Lower leg skin (tissue), 4 donors: ENCODE measurements around the gene PAK6. TPM values are rescaled to one million over a fixed set of nuclear protein-coding genes. Genes with fewer than 3 reads are reported as not detected.

ENCODE experiments used
- DNase-seq, 2 donors: peaks; one replicate each; pipeline ENCODE4 v3.0.0-alpha.2; 2019; ENCODE audit warnings: low spot score in 2 of 2
- H3K4me3 ChIP-seq: fragments of 200-600 bp; sonication (generic); 2 replicates; pipeline ENCODE4 v1.5.1; 2017; ENCODE audit warnings: mild to moderate bottlenecking, low read depth; ENCODE audit not compliant: poor library complexity, severe bottlenecking
- POLR2A ChIP-seq, 2 donors: fragments of 450-650 bp; IDR thresholded peaks; one replicate each; pipeline ENCODE4 v1.6.1; 2016 to 2017; ENCODE audit warnings: antibody characterized with exemption in 2 of 2, mild to moderate bottlenecking in 1 of 2, moderate library complexity in 1 of 2
- WGBS, 2 donors: methylation state at CpG; one replicate each; pipeline ENCODE4 v1.1.5; 2018; 5-methylcytosine and 5-hydroxymethylcytosine counted together
- intact Hi-C: fragments of 100-400 bp; cut with DNase I; formaldehyde crosslinking; loops from one replicate; pipeline ENCODE4 v1.15.0; 2023; ENCODE audit warnings: low total_unique reads
- total RNA-seq, 4 donors: library from RNA; depleted of rRNA; stranded (reverse); fragments of >200 nt; gene quantifications; one replicate each; pipeline ENCODE4 v1.1.0, GENCODE V29; 2016
- TF ChIP-seq, protein P1 (sequence below), 3 donors: fragments of 450-650 bp; IDR thresholded peaks; one replicate each; pipeline ENCODE4 v1.5.1; 2016; ENCODE audit warnings: antibody characterized with exemption in 3 of 3, mild to moderate bottlenecking in 3 of 3, moderate library complexity in 2 of 3

The PAK6 gene
- total RNA-seq, 4 donors from 2014 or later, result 48.3 to 83.9 (median 70.4) TPM

DNA sequence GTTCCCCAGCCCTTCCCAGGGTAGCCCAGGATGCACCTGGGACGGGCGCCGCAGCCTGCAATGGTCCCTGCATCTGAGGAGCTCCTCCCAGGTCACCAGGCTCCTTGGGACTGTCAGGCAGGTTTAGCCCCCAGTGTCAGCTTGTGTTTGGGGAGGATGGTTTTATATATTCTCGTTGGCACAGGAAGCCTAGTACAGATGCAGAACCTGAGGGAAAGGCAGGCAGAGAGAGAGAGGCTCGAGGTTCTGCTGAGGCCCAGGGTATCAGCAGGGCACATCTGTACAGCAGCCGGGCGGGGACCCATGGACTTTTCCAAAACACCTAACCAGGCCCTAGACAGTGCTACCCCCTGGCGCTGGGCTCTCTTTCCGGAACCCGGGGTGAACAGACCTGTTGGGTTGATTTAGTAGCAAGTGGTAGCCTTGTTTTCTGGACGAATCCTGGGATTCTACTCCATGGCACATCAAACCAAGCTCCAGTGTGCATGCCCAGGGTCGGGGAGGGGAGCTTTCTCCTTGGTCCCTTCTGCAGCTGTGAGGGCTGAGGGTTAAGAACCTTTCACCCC is 8.6 kb downstream of the PAK6 start:
- TF ChIP-seq, protein P1, sequence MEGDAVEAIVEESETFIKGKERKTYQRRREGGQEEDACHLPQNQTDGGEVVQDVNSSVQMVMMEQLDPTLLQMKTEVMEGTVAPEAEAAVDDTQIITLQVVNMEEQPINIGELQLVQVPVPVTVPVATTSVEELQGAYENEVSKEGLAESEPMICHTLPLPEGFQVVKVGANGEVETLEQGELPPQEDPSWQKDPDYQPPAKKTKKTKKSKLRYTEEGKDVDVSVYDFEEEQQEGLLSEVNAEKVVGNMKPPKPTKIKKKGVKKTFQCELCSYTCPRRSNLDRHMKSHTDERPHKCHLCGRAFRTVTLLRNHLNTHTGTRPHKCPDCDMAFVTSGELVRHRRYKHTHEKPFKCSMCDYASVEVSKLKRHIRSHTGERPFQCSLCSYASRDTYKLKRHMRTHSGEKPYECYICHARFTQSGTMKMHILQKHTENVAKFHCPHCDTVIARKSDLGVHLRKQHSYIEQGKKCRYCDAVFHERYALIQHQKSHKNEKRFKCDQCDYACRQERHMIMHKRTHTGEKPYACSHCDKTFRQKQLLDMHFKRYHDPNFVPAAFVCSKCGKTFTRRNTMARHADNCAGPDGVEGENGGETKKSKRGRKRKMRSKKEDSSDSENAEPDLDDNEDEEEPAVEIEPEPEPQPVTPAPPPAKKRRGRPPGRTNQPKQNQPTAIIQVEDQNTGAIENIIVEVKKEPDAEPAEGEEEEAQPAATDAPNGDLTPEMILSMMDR (IDR thresholded peaks at IDR 0.05), result no peak
- TF ChIP-seq POLR2A (IDR thresholded peaks at IDR 0.05), result no peak
- DNase-seq, result peak in 1 of 2 donors; percentile 78
- 71 to 79% methylated on average over 12 of the region's 12 CpGs for WGBS, 2 donors
- no peak overlapping the region for H3K4me3 ChIP-seq
- intact Hi-C loops, result no loop called here

DNA sequence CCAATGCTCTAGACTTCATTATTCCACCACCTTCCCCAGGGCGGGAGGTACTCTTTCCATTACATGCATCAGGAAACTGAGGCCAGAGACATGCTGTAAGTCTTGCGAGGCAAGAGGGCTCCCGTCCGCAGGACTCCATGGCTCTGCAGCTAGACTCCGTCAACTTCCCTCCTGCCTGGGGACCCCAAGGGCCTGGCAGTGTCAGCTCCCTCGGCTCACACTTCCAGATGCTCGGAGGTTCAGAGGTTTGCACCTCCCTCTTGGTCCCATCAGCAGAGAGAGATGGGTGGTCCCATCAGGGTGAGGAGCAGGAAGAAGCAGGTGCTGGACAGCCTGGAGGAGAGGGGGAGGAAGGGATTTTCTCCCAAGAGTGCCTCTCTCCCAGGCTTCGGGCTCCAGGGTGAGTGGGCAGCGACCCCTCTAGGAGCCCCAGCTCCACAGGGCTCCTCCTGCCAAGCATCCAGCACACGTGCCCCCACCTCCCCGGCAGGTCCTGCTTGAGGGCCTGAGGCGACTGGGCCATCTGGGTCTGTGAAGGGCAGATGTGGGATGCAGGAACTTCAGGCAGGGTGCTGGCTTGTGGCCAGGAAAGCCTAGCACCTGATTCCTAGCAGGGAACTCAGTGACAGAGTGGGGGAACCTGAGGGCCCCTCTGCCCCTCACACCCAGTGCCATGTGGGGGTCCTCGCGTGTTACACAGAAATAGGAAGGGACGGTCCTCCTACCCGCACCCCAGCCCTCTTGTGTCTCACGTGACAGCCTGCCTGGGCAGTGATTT is 9.3 kb downstream of the PAK6 start:
- WGBS, 2 donors, result 84 to 85% methylated on average over 17 of the region's 17 CpGs
- DNase-seq, result peak in 1 of 2 donors; percentile 85
- H3K4me3 ChIP-seq, result no peak overlapping the region
- TF ChIP-seq, protein P1 (IDR thresholded peaks at IDR 0.05), result no peak
- no peak for TF ChIP-seq POLR2A (IDR thresholded peaks at IDR 0.05)
- intact Hi-C loops, result no loop called here

DNA sequence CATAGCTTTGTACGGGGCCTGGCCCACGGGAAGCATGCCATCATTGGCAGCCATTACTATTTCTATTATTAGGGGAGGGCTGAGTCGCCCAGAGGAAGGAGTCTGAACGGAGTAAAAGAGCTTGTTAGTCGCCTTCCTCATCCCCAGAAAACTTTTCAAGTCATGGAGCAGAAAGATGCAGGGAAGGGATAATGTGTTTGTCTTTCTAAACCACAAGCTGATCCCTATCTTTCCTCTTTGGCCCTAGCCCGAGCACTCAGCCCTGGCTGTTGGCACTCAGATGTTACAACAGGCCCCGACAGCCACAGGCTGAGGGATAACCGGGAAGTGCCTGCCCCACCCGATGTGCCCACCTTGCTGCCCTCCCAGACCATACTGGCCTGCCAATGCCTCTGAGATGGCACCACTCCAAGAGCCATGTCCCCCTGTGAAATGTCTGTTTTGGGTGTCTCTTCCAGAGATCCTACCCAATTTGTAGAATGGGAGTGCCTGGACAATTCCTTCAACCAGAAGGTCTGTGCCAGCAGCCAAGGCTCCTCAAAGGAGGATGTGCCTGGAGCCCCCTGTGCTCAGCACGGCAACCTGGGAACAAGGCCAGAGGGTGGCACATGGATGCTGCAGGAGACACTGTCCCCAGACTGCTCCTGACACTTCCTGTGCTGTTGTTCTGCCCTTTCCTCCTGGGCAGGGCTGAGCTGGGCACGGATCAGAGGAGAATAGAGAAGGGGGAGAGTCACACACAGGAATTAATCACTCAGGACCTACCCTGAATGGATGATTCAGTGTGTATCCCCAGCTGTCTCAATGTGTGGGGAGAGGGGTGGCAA is 10.8 kb downstream of the PAK6 start:
- WGBS, 2 donors, result 31 to 47% methylated on average over 11 of the region's 11 CpGs

DNA sequence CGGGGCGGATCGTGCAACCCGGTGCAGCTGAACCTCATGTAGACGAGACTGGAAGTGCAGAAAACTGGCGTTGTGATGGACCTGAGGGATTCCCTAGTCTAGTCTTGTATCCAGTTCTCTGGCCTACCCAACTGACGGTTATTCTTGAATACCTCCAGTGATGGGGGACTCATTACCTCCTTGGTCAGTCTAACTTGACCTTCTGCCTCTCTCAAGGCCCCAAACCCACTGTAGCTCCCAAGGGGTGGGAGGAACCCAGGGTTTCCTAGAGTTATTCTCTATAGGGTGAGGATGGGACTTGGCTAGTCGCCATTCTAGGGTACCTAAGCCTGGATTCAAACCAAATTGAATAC is 11.4 kb downstream of the PAK6 start:
- WGBS, 2 donors, result 57 to 66% methylated on average over 8 of the region's 8 CpGs
- H3K4me3 ChIP-seq, result no peak overlapping the region
- intact Hi-C loops, result no loop called here
- TF ChIP-seq POLR2A (IDR thresholded peaks at IDR 0.05), result no peak
- TF ChIP-seq, protein P1 (IDR thresholded peaks at IDR 0.05), result no peak
- DNase-seq, result no peak

More for the DNA sequence above, 10.8 kb downstream of the PAK6 start:
- intact Hi-C loops, result no loop called here
- TF ChIP-seq, protein P1 (IDR thresholded peaks at IDR 0.05), result no peak
- peak in 1 of 2 donors; percentile 83 for DNase-seq
- no peak overlapping the region for H3K4me3 ChIP-seq

DNA sequence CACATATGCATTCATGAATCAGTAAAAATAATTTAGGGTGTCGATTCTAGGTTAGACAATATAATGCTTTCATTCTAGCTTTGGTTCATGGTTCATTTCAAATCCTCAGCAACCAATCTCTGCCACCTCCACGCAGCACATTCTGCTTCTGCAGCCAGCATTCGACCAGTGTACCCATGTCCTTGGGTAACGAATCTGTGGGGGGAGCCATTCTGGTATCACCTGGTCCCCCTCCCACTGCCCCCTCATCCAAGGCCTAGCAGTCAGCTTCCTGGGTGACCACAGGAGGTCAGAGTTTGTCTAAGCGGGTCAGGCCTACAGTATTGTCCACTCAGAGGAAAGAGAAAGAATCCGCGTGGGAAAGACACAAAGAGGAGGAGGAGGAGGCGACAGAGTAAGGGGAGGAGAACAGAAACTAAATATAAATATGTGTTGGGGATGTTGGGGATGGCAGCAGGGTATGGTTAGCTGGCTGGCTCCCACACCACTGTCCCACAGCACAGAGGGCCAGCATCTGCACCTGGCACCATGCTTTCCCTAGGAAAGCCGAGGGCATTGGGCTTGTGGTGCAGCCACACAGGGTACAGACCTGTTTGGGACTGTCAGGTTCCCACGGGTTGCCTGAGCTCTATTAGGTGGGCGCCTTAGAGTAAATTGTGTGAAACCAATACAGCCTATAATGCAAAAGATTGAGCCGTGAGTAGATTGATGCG is 12.1 kb downstream of the PAK6 start:
- TF ChIP-seq, protein P1 (IDR thresholded peaks at IDR 0.05), result no peak
- no peak for TF ChIP-seq POLR2A (IDR thresholded peaks at IDR 0.05)
- H3K4me3 ChIP-seq, result no peak overlapping the region
- 86 to 88% methylated on average over 13 of the region's 13 CpGs for WGBS, 2 donors
- intact Hi-C loops, result no loop called here
- peak in 1 of 2 donors; percentile 64 for DNase-seq
